Measurements from ENCODE around the gene MECP2. TPM values are rescaled to one million over a fixed set of nuclear protein-coding genes. Genes with fewer than 3 reads are reported as not detected.

Gene MECP2
- total RNA-seq, 1 donor from 2014 or later: 65.7 TPM

GRCh38 chrX:154012336-154012991 is 85.1 kb downstream of the MECP2 start:
- H3K9me3 ChIP-seq: no peaks in the 10 kb centered on the region
- no peak overlapping the region for H3K27ac ChIP-seq
- H3K36me3 ChIP-seq: peaks cover 13 to 15% of the 10 kb centered on the region in 2 donors
- intact Hi-C loops (cut with DNase I): no loop called here
- TF ChIP-seq CTCF (IDR thresholded peaks at IDR 0.05): no peak
- DNase-seq (ENCODE audit: low spot score in 2 of 2): no peak
- no peaks in the 10 kb centered on the region for H3K4me1 ChIP-seq
- no peak overlapping the region for H3K4me3 ChIP-seq
- no peaks in the 10 kb centered on the region for H3K27me3 ChIP-seq

- no peak for TF ChIP-seq CTCF (IDR thresholded peaks at IDR 0.05)
- Histone ChIP-seq H3K27ac (no peak overlapping the region), H3K9me3 (no peaks in the 10 kb centered on the region), H3K4me3 (no peak overlapping the region), H3K27me3 (no peaks in the 10 kb centered on the region), H3K4me1 (no peaks in the 10 kb centered on the region), H3K36me3 (peaks cover 9 to 10% of the 10 kb centered on the region in 2 donors)
- intact Hi-C loops (cut with DNase I): no loop called here
- no peak for DNase-seq (ENCODE audit: low spot score in 2 of 2)
These were observed 85.9 kb downstream of the MECP2 start for GRCh38 chrX:154011376-154012335.

- Histone ChIP-seq H3K27me3 (no peaks in the 10 kb centered on the region), H3K4me1 (no peaks in the 10 kb centered on the region), H3K36me3 (peaks cover 0 to 3% of the 10 kb centered on the region in 2 donors), H3K27ac (no peak overlapping the region), H3K4me3 (no peak overlapping the region), H3K9me3 (no peaks in the 10 kb centered on the region)
- TF ChIP-seq CTCF (IDR thresholded peaks at IDR 0.05): no peak
- no peak for DNase-seq (ENCODE audit: low spot score in 2 of 2)
- intact Hi-C loops (cut with DNase I): no loop called here
These were observed 87.0 kb downstream of the MECP2 start for GRCh38 chrX:154010330-154011087.

GRCh38 chrX:154008521-154008920 is 89.0 kb downstream of the MECP2 start:
- H3K36me3 ChIP-seq: peaks cover 0 to 3% of the 10 kb centered on the region in 2 donors
- no peak overlapping the region for H3K27ac ChIP-seq
- no peak for DNase-seq (ENCODE audit: low spot score in 2 of 2)
- no peaks in the 10 kb centered on the region for H3K9me3 ChIP-seq
- H3K27me3 ChIP-seq: no peaks in the 10 kb centered on the region
- TF ChIP-seq CTCF (IDR thresholded peaks at IDR 0.05): no peak
- H3K4me1 ChIP-seq: peaks cover 0 to 2% of the 10 kb centered on the region in 2 donors
- intact Hi-C loops (cut with DNase I): no loop called here
- no peak overlapping the region for H3K4me3 ChIP-seq

- Histone ChIP-seq H3K4me1 (peaks cover 0 to 2% of the 10 kb centered on the region in 2 donors), H3K27ac (no peak overlapping the region), H3K9me3 (no peaks in the 10 kb centered on the region), H3K4me3 (no peak overlapping the region), H3K36me3 (peaks cover 0 to 3% of the 10 kb centered on the region in 2 donors), H3K27me3 (no peaks in the 10 kb centered on the region)
- no peak for TF ChIP-seq CTCF (IDR thresholded peaks at IDR 0.05)
- intact Hi-C loops (cut with DNase I): no loop called here
- no peak for DNase-seq (ENCODE audit: low spot score in 2 of 2)
These were observed 90.6 kb downstream of the MECP2 start for GRCh38 chrX:154006947-154007346.
